HepG2 (cell line): ENCODE data around the gene RNF149. TPM values are rescaled to one million over a fixed set of nuclear protein-coding genes. Genes with fewer than 3 reads are reported as not detected.

Experiments
- CHCHD3 ChIP-seq: sonication (generic); formaldehyde crosslinking; IDR thresholded peaks from 2 replicates; pipeline ENCODE4 v1.8.0; 2022; ENCODE audit warnings: mild to moderate bottlenecking, missing genetic modification reagents, moderate library complexity
- EEA1 ChIP-seq: sonication (generic); formaldehyde crosslinking; IDR thresholded peaks from 2 replicates; pipeline ENCODE4 v1.5.1; 2020; ENCODE audit warnings: mild to moderate bottlenecking, missing genetic modification reagents, borderline replicate concordance
- KDM1A ChIP-seq: IDR thresholded peaks from 2 replicates; pipeline ENCODE4 v1.6.1; 2016; ENCODE audit warnings: missing compliant biosample characterization
- MIER3 ChIP-seq: IDR thresholded peaks from 2 replicates; pipeline ENCODE4 v1.6.1; 2016; ENCODE audit warnings: missing compliant biosample characterization, borderline replicate concordance
- NCOA1 ChIP-seq: sonication (generic); formaldehyde crosslinking; IDR thresholded peaks from 2 replicates; pipeline ENCODE4 v1.9.0; 2021; ENCODE audit warnings: missing genetic modification reagents
- NR1H2 ChIP-seq: sonication (generic); formaldehyde crosslinking; IDR thresholded peaks from 2 replicates; pipeline ENCODE4 v1.8.1; 2022; ENCODE audit warnings: low read depth, missing genetic modification reagents, borderline replicate concordance
- NR2F6 ChIP-seq, 2 experiments: IDR thresholded peaks; 2 replicates each; pipeline ENCODE4 v1.6.1; 2016; ENCODE audit warnings: antibody characterized with exemption in 1 of 2, mild to moderate bottlenecking in 1 of 2
- PATZ1 ChIP-seq: sonication (generic); formaldehyde crosslinking; IDR thresholded peaks from 2 replicates; pipeline ENCODE4 v1.4.0; 2020; ENCODE audit warnings: missing genetic modification reagents
- PAWR ChIP-seq: sonication (generic); formaldehyde crosslinking; IDR thresholded peaks from 2 replicates; pipeline ENCODE4 v1.4.0; 2020; ENCODE audit warnings: missing genetic modification reagents, mild to moderate bottlenecking, borderline replicate concordance
- PHF5A ChIP-seq: IDR thresholded peaks from one replicate; pipeline ENCODE4 v1.6.1; 2018; ENCODE audit warnings: low read depth, missing genetic modification reagents; ENCODE audit not compliant: unreplicated experiment
- SAP130 ChIP-seq: IDR thresholded peaks from 2 replicates; pipeline ENCODE4 v1.6.1; 2016; ENCODE audit warnings: low read depth
- SATB2 ChIP-seq: sonication (generic); formaldehyde crosslinking; IDR thresholded peaks from 2 replicates; pipeline ENCODE4 v1.5.0; 2020; ENCODE audit warnings: missing genetic modification reagents
- ZFP36 ChIP-seq: fragments of 150-350 bp; IDR thresholded peaks from 2 replicates; pipeline ENCODE4 v1.6.1; 2018; ENCODE audit warnings: borderline replicate concordance, low read length, low read depth; ENCODE audit not compliant: partially characterized antibody
- ZNF20 ChIP-seq: sonication (generic); formaldehyde crosslinking; IDR thresholded peaks from 2 replicates; pipeline ENCODE4 v1.4.0; 2020; ENCODE audit warnings: mild to moderate bottlenecking, moderate library complexity, missing genetic modification reagents
- ZNF407 ChIP-seq: sonication (generic); formaldehyde crosslinking; IDR thresholded peaks from one replicate; pipeline ENCODE4 v1.5.1; 2020; ENCODE audit warnings: mild to moderate bottlenecking, missing genetic modification reagents; ENCODE audit errors: not compliant biosample characterization
- ZNF607 ChIP-seq: sonication (generic); formaldehyde crosslinking; IDR thresholded peaks from 2 replicates; pipeline ENCODE4 v1.5.1; 2020; ENCODE audit warnings: missing genetic modification reagents, mild to moderate bottlenecking, borderline replicate concordance
- ZNF770 ChIP-seq: sonication (generic); formaldehyde crosslinking; IDR thresholded peaks from 2 replicates; pipeline ENCODE4 v1.5.0; 2020; ENCODE audit warnings: mild to moderate bottlenecking, missing genetic modification reagents
- ZSCAN12 ChIP-seq: sonication (generic); formaldehyde crosslinking; IDR thresholded peaks from 2 replicates; pipeline ENCODE4 v1.9.0; 2021; ENCODE audit warnings: mild to moderate bottlenecking, missing genetic modification reagents
- polyA plus RNA-seq, 8 experiments: library from polyadenylated mRNA; depleted of rRNA in 3 of 8; stranded (reverse) in 7 of 8; unstranded in 1 of 8; fragments of >200 nt; fragmentation: Illumina TruSeq in 4 of 8; extraction: Trizol in 4 of 8; gene quantifications; 2 replicates each; pipeline versions ENCODE4 v1.2.1 to v1.2.3, GENCODE V29; 2011 to 2016; ENCODE audit warnings: low read depth in 4 of 8, missing spikeins in 1 of 8, mixed read lengths in 1 of 8; ENCODE audit not compliant: insufficient read depth in 1 of 8
- total RNA-seq, 5 experiments: library from RNA; depleted of rRNA; stranded (reverse); fragments of >200 nt; fragmentation: Illumina TruSeq; extraction: Trizol; gene quantifications; 2 replicates each; pipeline ENCODE4 v1.2.3, GENCODE V29; 2016; ENCODE audit warnings: low read depth in 1 of 5

Gene RNF149
- total and polyA plus RNA-seq, 2 of the 13 experiments (the other 11 are each of a cell fraction or from before 2014, with no cell fraction given), result 87.6 to 109 TPM

DNA sequence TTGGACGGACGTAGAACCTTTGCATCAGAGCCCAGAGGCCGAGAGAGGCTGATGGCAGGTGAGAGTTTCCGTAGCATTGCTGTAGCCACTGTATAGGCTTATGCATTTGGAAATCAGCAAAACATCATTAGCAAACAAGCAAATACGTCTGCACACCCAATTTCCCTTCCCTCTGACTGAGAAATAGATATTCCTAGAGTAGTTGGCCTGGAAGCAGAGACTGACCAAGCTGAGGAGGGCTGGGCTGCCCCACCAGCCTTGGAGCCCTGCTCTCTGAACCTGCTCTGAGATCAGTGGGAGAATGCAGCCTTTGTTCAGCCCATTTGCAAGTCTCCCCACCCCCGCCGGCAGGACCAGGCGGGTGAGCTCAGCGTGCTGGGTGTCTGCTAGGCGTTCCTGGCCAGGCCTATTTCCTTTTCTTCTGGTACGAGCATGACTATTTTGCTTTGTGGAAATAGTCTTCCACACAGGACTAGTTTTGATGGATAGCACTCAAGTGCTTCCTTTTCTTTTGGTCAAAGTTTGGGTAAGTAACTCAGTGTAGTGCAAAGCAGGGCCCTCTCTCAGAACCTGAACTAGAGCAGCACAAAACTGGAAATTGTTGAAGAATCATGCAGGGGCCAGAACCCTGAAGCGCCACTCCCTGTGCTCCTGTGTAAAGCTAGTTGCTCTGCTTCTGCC is 21.9 kb upstream of the RNF149 start (continued):
- TF ChIP-seq ZNF407 (CRISPR knock-in tag) (no peak), KDM1A (CRISPR knock-in tag) (no peak), PATZ1 (CRISPR knock-in tag) (peak; percentile 93), SATB2 (CRISPR knock-in tag) (no peak), PHF5A (CRISPR knock-in tag) (no peak), NR2F6 (IDR thresholded peaks at IDR 0.05) (peak; percentile 22; the same call in 1 of the 2 replicates), NR2F6 (CRISPR knock-in tag; IDR thresholded peaks at IDR 0.05) (peak; percentile 62; the same call in 1 of the 2 replicates), ZSCAN12 (CRISPR knock-in tag) (no peak), ZNF607 (CRISPR knock-in tag) (peak; percentile 37; the same call in 1 of the 2 replicates), ZNF20 (CRISPR knock-in tag) (no peak), ZFP36 (no peak), CHCHD3 (CRISPR knock-in tag) (no peak), PAWR (CRISPR knock-in tag) (no peak), NR1H2 (CRISPR knock-in tag) (no peak), NCOA1 (CRISPR knock-in tag) (no peak), ZNF770 (CRISPR knock-in tag) (no peak), EEA1 (CRISPR knock-in tag) (no peak), MIER3 (peak; percentile 47; the same call in 1 of the 2 replicates), SAP130 (CRISPR knock-in tag) (peak; percentile 74)
